Fibroblast of lung (primary cell): ENCODE measurements around the gene CCDC201. TPM values are rescaled to one million over a fixed set of nuclear protein-coding genes. Genes with fewer than 3 reads are reported as not detected.
"Not testable (repeated sequence)": the region's sequence is repeated elsewhere in the genome, so short reads cannot be mapped to it uniquely, and the experiment has no call there.

Experiments
- DNase-seq, 2 donors: peaks; one replicate each; pipeline versions ENCODE4 v3.0.0 to v3.0.0-alpha.2; 2010; ENCODE audit warnings: low read depth in 2 of 2
- H2AFZ ChIP-seq: 2 replicates; pipeline ENCODE4 v1.5.1; 2012; ENCODE audit warnings: low read length, control low read depth, inconsistent platforms
- H3K27ac ChIP-seq: 2 replicates; pipeline ENCODE4 v1.5.1; 2011; ENCODE audit warnings: low read length, control low read depth; ENCODE audit not compliant: insufficient read depth
- H3K27me3 ChIP-seq: 2 replicates; pipeline ENCODE4 v1.5.1; 2011; ENCODE audit warnings: mild to moderate bottlenecking, low read length; ENCODE audit not compliant: control insufficient read depth, insufficient read depth
- H3K36me3 ChIP-seq: 2 replicates; pipeline ENCODE4 v1.5.1; 2011; ENCODE audit warnings: low read length; ENCODE audit not compliant: control insufficient read depth, insufficient read depth
- H3K4me1 ChIP-seq: 2 replicates; pipeline ENCODE4 v1.5.1; 2011; ENCODE audit warnings: low read length; ENCODE audit not compliant: control insufficient read depth, insufficient read depth; ENCODE audit errors: extremely low read depth
- H3K4me2 ChIP-seq: 2 replicates; pipeline ENCODE4 v1.5.1; 2011; ENCODE audit warnings: low read length, control low read depth; ENCODE audit not compliant: insufficient read depth; ENCODE audit errors: extremely low read depth
- H3K4me3 ChIP-seq, 4 experiments: fragments of 200-600 bp in 1 of 4; sonication (generic) in 1 of 4; replicated peaks in 1 of 4; 2 replicates each; pipeline ENCODE4 v1.5.1; 2011 to 2016; ENCODE audit warnings: low read length in 4 of 4, low read depth in 3 of 4, mild to moderate bottlenecking in 3 of 4, control low read depth in 2 of 4, inconsistent platforms in 1 of 4, mixed read lengths in 1 of 4; ENCODE audit not compliant: insufficient read depth in 1 of 4; ENCODE audit errors: control extremely low read depth in 1 of 4
- H3K79me2 ChIP-seq: 2 replicates; pipeline ENCODE4 v1.5.1; 2012; ENCODE audit warnings: mild to moderate bottlenecking, low read length, inconsistent platforms; ENCODE audit not compliant: control insufficient read depth, insufficient read depth
- H3K9ac ChIP-seq: 2 replicates; pipeline ENCODE4 v1.5.1; 2011; ENCODE audit warnings: mild to moderate bottlenecking, low read length, control low read depth; ENCODE audit not compliant: insufficient read depth
- H3K9me3 ChIP-seq: 2 replicates; pipeline ENCODE4 v1.5.1; 2012; ENCODE audit warnings: low read depth, low read length; ENCODE audit not compliant: control insufficient read depth, insufficient read depth
- H4K20me1 ChIP-seq: 2 replicates; pipeline ENCODE4 v1.5.1; 2011; ENCODE audit warnings: low read length; ENCODE audit not compliant: control insufficient read depth, insufficient read depth; ENCODE audit errors: extremely low read depth
- polyA plus RNA-seq, 2 donors: library from polyadenylated mRNA; depleted of rRNA in 1 of 2; stranded (reverse) in 1 of 2; unstranded in 1 of 2; fragments of >200 nt; gene quantifications; 2 replicates each; pipeline ENCODE4 v1.2.1, GENCODE V29; 2011 to 2012; ENCODE audit warnings: missing spikeins in 1 of 2
- total RNA-seq: library from RNA; depleted of rRNA; stranded (reverse); fragments of >200 nt; gene quantifications from 2 replicates; pipeline ENCODE4 v1.2.1, GENCODE V29; 2014

Gene CCDC201
- total and polyA plus RNA-seq, 2 donors (not counting 1 experiment from before 2014, with no cell fraction given) = not detected

- not testable (repeated sequence) for H3K27ac ChIP-seq, H3K4me1 ChIP-seq, H3K79me2 ChIP-seq, H3K4me2 ChIP-seq, H3K27me3 ChIP-seq, H3K4me3 ChIP-seq, H3K9me3 ChIP-seq, H2AFZ ChIP-seq, H4K20me1 ChIP-seq, H3K36me3 ChIP-seq, H3K9ac ChIP-seq
- peak; percentile 7 to 54 for DNase-seq
These were observed 40.3 kb downstream of the CCDC201 start for GRCh38 chr7:45832433-45833177.

DNA sequence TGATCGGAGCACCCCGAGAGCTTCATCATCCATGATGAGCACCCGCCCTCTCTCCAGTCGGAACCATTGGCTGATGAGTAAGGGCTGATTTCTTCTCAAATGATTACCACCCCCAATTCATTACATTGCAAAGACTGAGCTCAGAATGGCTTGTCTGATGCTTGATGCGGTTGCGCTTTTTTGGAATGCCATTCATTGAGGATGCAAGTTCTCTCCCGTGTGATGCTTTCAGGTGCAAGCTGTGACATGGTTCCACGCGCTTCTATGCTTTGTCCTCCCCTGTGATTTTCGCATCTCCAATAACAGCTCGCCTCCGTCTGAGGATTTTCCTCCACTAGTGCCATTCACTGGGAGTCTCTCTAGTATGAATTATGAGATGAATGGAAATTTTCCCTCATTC is 43.0 kb downstream of the CCDC201 start:
- H4K20me1 ChIP-seq, H3K4me3 ChIP-seq, H3K9ac ChIP-seq, H3K9me3 ChIP-seq, H3K27ac ChIP-seq, H3K79me2 ChIP-seq, H3K27me3 ChIP-seq, DNase-seq, H3K4me1 ChIP-seq, H2AFZ ChIP-seq, H3K36me3 ChIP-seq, H3K4me2 ChIP-seq: not testable (repeated sequence)

DNA sequence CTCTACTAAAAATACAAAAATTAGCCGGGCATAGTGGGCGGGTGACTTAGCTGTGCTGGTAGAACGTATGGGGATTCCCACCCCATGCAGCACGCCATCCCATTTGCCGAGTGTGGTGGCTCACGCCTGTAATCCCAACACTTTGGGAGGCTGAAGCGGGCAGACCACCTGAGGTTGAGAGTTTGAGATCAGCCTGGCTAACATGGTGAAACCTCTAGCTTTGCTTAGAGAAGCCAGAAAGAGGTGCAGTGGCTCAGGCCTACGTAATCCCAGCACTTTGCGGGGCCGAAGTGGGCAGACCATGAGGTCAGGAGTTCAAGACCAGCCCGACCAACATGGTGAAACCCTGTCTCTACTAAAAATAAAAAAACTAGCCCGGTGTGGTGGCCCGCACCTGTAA is 45.2 kb downstream of the CCDC201 start:
- H3K36me3 ChIP-seq, H3K79me2 ChIP-seq, H3K27me3 ChIP-seq, H4K20me1 ChIP-seq, DNase-seq, H3K4me2 ChIP-seq, H3K27ac ChIP-seq, H3K9ac ChIP-seq, H3K4me1 ChIP-seq, H3K9me3 ChIP-seq, H2AFZ ChIP-seq, H3K4me3 ChIP-seq: not testable (repeated sequence)

DNA sequence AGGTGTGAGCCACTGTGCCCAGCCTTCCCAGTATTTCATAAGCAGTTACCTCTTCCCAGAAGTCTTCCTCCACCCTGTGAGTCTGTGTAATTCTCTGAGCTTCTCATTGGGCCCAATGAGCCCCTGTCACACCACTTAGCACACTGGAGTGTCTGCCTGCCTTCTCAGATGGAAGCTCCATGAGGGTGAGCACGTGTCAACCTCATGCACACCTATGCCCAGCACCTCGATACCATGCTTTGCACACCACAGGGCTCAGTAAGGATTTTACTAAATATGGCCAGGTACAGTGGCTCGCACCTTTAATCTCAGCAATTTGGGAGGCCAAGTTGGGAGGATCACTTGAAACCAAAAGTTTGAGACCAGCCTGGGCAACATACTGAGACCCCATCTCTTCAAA is 46.3 kb downstream of the CCDC201 start:
- H3K9me3 ChIP-seq, DNase-seq, H3K4me3 ChIP-seq, H3K36me3 ChIP-seq, H3K9ac ChIP-seq, H3K79me2 ChIP-seq, H3K27me3 ChIP-seq, H2AFZ ChIP-seq, H3K4me1 ChIP-seq, H3K27ac ChIP-seq, H3K4me2 ChIP-seq, H4K20me1 ChIP-seq: not testable (repeated sequence)

DNA sequence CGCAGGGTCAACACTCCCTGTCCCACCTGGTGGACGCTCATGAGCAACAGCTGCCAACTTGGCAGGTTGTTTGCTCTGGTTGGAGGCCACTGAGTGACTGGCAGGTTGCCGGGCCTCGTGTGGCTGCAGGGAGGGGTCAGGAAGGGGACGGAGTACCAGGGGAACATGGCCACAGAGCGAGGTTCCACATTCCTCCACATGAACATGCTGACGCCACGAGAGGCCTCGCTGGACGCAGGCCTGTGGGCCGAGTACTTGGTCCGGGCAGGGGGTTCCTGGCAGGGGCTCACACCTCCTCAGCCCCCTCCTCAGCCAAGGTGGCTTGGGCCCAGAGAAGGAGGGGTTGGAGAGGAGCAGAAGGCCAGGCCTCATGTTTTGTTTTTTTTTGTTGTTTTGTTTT is 54.1 kb downstream of the CCDC201 start:
- not testable (repeated sequence) for H3K4me1 ChIP-seq, DNase-seq, H3K79me2 ChIP-seq, H3K27me3 ChIP-seq, H3K36me3 ChIP-seq, H2AFZ ChIP-seq, H3K27ac ChIP-seq, H3K4me3 ChIP-seq, H3K9me3 ChIP-seq, H3K4me2 ChIP-seq, H4K20me1 ChIP-seq, H3K9ac ChIP-seq

GRCh38 chr7:45817913-45818312 is 55.0 kb downstream of the CCDC201 start:
- H3K9me3 ChIP-seq, H3K27ac ChIP-seq, H4K20me1 ChIP-seq, H3K4me1 ChIP-seq, H3K79me2 ChIP-seq, DNase-seq, H3K27me3 ChIP-seq, H3K36me3 ChIP-seq, H2AFZ ChIP-seq, H3K4me3 ChIP-seq, H3K4me2 ChIP-seq, H3K9ac ChIP-seq: not testable (repeated sequence)

GRCh38 chr7:45817016-45817415 is 55.9 kb downstream of the CCDC201 start:
- H3K36me3 ChIP-seq, H3K9ac ChIP-seq, DNase-seq, H2AFZ ChIP-seq, H3K9me3 ChIP-seq, H4K20me1 ChIP-seq, H3K4me2 ChIP-seq, H3K27me3 ChIP-seq, H3K4me1 ChIP-seq, H3K4me3 ChIP-seq, H3K79me2 ChIP-seq, H3K27ac ChIP-seq: not testable (repeated sequence)
